GM18868 (cell line): ENCODE measurements around the gene KCNG4.

ENCODE experiments used
- ATAC-seq: cut with Tn5 transposase; IDR thresholded peaks from one replicate; pipeline ENCODE4 v1.9.1; 2021; ENCODE audit warnings: mild to moderate bottlenecking, moderate library complexity; ENCODE audit not compliant: unreplicated experiment

The KCNG4 gene

GRCh38 chr16:84186685-84187437 lies 53.0 kb downstream of the KCNG4 start, which contains the start of gene TAF1C:
Gene TAF1C, minus strand, starts transcription at chr16:84187057. Its CDS starts 2,069 bp downstream, at chr16:84184988.
- peak; percentile 99 for ATAC-seq

- ATAC-seq: no peak
Observed at GRCh38 chr16:84184775-84185174, 55.0 kb downstream of the KCNG4 start.

- ATAC-seq: no peak
Observed at GRCh38 chr16:84183911-84184591, 55.8 kb downstream of the KCNG4 start.

- ATAC-seq: no peak
Observed at GRCh38 chr16:84183572-84183875, 56.3 kb downstream of the KCNG4 start.

GRCh38 chr16:84182680-84183571 lies 56.9 kb downstream of the KCNG4 start:
- no peak for ATAC-seq

GRCh38 chr16:84182104-84182503 lies 57.7 kb downstream of the KCNG4 start:
- no peak for ATAC-seq

GRCh38 chr16:84181144-84181915 lies 58.5 kb downstream of the KCNG4 start:
- ATAC-seq: no peak

- no peak for ATAC-seq
Observed at GRCh38 chr16:84180519-84181140, 59.2 kb downstream of the KCNG4 start.

- no peak for ATAC-seq
Observed at GRCh38 chr16:84179612-84180320, 60.0 kb downstream of the KCNG4 start.

- ATAC-seq: no peak
Observed at GRCh38 chr16:84178892-84179611, 60.8 kb downstream of the KCNG4 start.

- ATAC-seq: no peak
Observed at GRCh38 chr16:84178146-84178765, 61.6 kb downstream of the KCNG4 start.

GRCh38 chr16:84177741-84178073 lies 62.1 kb downstream of the KCNG4 start:
- no peak for ATAC-seq

- no peak for ATAC-seq
Observed at GRCh38 chr16:84176192-84177053, 63.4 kb downstream of the KCNG4 start.

- ATAC-seq: peak; percentile 92
Observed at GRCh38 chr16:84175350-84176081, 64.3 kb downstream of the KCNG4 start.

GRCh38 chr16:84174396-84174795 lies 65.4 kb downstream of the KCNG4 start:
- no peak for ATAC-seq

GRCh38 chr16:84169765-84170310 lies 70.0 kb downstream of the KCNG4 start:
- no peak for ATAC-seq
